Chondrocyte (in vitro differentiated cells): Measurements from ENCODE around the gene STK32C. TPM values are rescaled to one million over a fixed set of nuclear protein-coding genes. Genes with fewer than 3 reads are reported as not detected.

ENCODE experiments used
- DNase-seq: peaks from one replicate; pipeline ENCODE4 v3.0.0; 2021; ENCODE audit warnings: mixed read lengths, low spot score
- H3K27ac Mint-ChIP-seq: one replicate; pipeline ENCODE4 v1.8.0; 2021; ENCODE audit warnings: mild to moderate bottlenecking, moderate library complexity, mixed read lengths; ENCODE audit not compliant: unreplicated experiment
- H3K27me3 Mint-ChIP-seq: 2 replicates; pipeline ENCODE4 v1.8.0; 2021; ENCODE audit warnings: low read depth, mixed read lengths
- H3K36me3 Mint-ChIP-seq: 2 replicates; pipeline ENCODE4 v1.8.0; 2021; ENCODE audit warnings: low read depth, mixed read lengths
- H3K4me1 Mint-ChIP-seq: 2 replicates; pipeline ENCODE4 v1.8.0; 2021; ENCODE audit warnings: low read depth, mild to moderate bottlenecking, mixed read lengths
- H3K4me3 Mint-ChIP-seq: one replicate; pipeline ENCODE4 v1.8.0; 2021; ENCODE audit warnings: mild to moderate bottlenecking, moderate library complexity, mixed read lengths; ENCODE audit not compliant: unreplicated experiment
- H3K9me3 Mint-ChIP-seq: 2 replicates; pipeline ENCODE4 v1.8.0; 2021; ENCODE audit warnings: low read depth, mixed read lengths
- CTCF ChIP-seq: fragments of 200-600 bp; sonication (generic); IDR thresholded peaks from 2 replicates; pipeline ENCODE4 v1.5.0; 2021; ENCODE audit warnings: antibody characterized with exemption, mild to moderate bottlenecking, moderate library complexity
- total RNA-seq: library from RNA; stranded (reverse); gene quantifications from 3 replicates; pipeline ENCODE4 v1.2.1, GENCODE V29; 2021

The STK32C gene
- total RNA-seq, 1 donor from 2014 or later = 17.9 TPM

- no peaks in the 10 kb centered on the region for H3K9me3 Mint-ChIP-seq
- no peak overlapping the region for H3K4me3 Mint-ChIP-seq
- H3K27ac Mint-ChIP-seq = no peak overlapping the region
- no peaks in the 10 kb centered on the region for H3K36me3 Mint-ChIP-seq
- H3K4me1 Mint-ChIP-seq = peaks cover 3% of the 10 kb centered on the region
- peak; percentile 78 for DNase-seq
- peaks cover 60% of the 10 kb centered on the region for H3K27me3 Mint-ChIP-seq
- no peak for TF ChIP-seq CTCF
Measured at GRCh38 chr10:132179551-132180392, 128.0 kb downstream of the STK32C start.

GRCh38 chr10:132178672-132179545 lies 128.8 kb downstream of the STK32C start:
- Mint-ChIP-seq H3K9me3 (no peaks in the 10 kb centered on the region), H3K27ac (no peak overlapping the region), H3K4me3 (no peak overlapping the region), H3K27me3 (peaks cover 63% of the 10 kb centered on the region), H3K36me3 (no peaks in the 10 kb centered on the region), H3K4me1 (peaks cover 3% of the 10 kb centered on the region)
- DNase-seq = peak; percentile 70
- no peak for TF ChIP-seq CTCF

- peaks cover 61% of the 10 kb centered on the region for H3K27me3 Mint-ChIP-seq
- TF ChIP-seq CTCF = no peak
- no peaks in the 10 kb centered on the region for H3K36me3 Mint-ChIP-seq
- H3K4me1 Mint-ChIP-seq = peaks cover 3% of the 10 kb centered on the region
- no peaks in the 10 kb centered on the region for H3K9me3 Mint-ChIP-seq
- DNase-seq = peak; percentile 67
- H3K4me3 Mint-ChIP-seq = no peak overlapping the region
- H3K27ac Mint-ChIP-seq = no peak overlapping the region
Measured at GRCh38 chr10:132178046-132178445, 129.7 kb downstream of the STK32C start.

GRCh38 chr10:132176623-132177500 lies 130.9 kb downstream of the STK32C start:
- no peak overlapping the region for H3K27ac Mint-ChIP-seq
- H3K4me3 Mint-ChIP-seq = no peak overlapping the region

More at GRCh38 chr10:132176623-132177500, 130.9 kb downstream of the STK32C start:
- no peaks in the 10 kb centered on the region for H3K9me3 Mint-ChIP-seq
- no peaks in the 10 kb centered on the region for H3K36me3 Mint-ChIP-seq
- H3K4me1 Mint-ChIP-seq = peaks cover 3% of the 10 kb centered on the region
- DNase-seq = peak; percentile 51
- TF ChIP-seq CTCF = no peak
- H3K27me3 Mint-ChIP-seq = peaks cover 65% of the 10 kb centered on the region
